WTC11 (cell line): Measurements from ENCODE around the gene ADGRL2.

Source experiments
- ATF1 ChIP-seq: sonication (generic); formaldehyde crosslinking; IDR thresholded peaks from 2 replicates; pipeline ENCODE4 v1.8.1; 2023; ENCODE audit warnings: mild to moderate bottlenecking, moderate library complexity, missing genetic modification reagents
- ATF3 ChIP-seq: sonication (generic); formaldehyde crosslinking; conservative IDR thresholded peaks from 2 replicates; pipeline ENCODE4 v1.8.1; 2022; ENCODE audit warnings: mild to moderate bottlenecking, missing genetic modification reagents
- CREB1 ChIP-seq: sonication (generic); formaldehyde crosslinking; IDR thresholded peaks from 2 replicates; pipeline ENCODE4 v1.8.0; 2023; ENCODE audit warnings: mild to moderate bottlenecking, missing genetic modification reagents
- ELF4 ChIP-seq: sonication (generic); formaldehyde crosslinking; IDR thresholded peaks from 2 replicates; pipeline ENCODE4 v1.8.1; 2022; ENCODE audit warnings: low read depth, mild to moderate bottlenecking, moderate library complexity, missing genetic modification reagents
- FOXJ3 ChIP-seq: sonication (generic); formaldehyde crosslinking; IDR thresholded peaks from 2 replicates; pipeline ENCODE4 v1.9.0; 2021; ENCODE audit warnings: missing genetic modification reagents, mild to moderate bottlenecking, borderline replicate concordance
- GTF2I ChIP-seq: fragments of 250-450 bp; sonication (Bioruptor Pico); conservative IDR thresholded peaks from 2 replicates; pipeline ENCODE4 v1.4.0; 2021; ENCODE audit warnings: mild to moderate bottlenecking
- JUN ChIP-seq: sonication (generic); formaldehyde crosslinking; IDR thresholded peaks from 2 replicates; pipeline ENCODE4 v1.8.0; 2023; ENCODE audit warnings: mild to moderate bottlenecking, missing genetic modification reagents
- USF2 ChIP-seq: sonication (generic); formaldehyde crosslinking; IDR thresholded peaks from 2 replicates; pipeline ENCODE4 v1.8.1; 2023; ENCODE audit warnings: mild to moderate bottlenecking, missing genetic modification reagents, moderate library complexity
- ZNF121 ChIP-seq: sonication (generic); formaldehyde crosslinking; IDR thresholded peaks from 2 replicates; pipeline ENCODE4 v1.8.0; 2023; ENCODE audit warnings: missing genetic modification reagents
- TF ChIP-seq, protein P1 (sequence below): fragments of 200-600 bp; IDR thresholded peaks from 2 replicates; pipeline ENCODE4 v1.8.0; 2022; ENCODE audit warnings: antibody characterized with exemption
- TF ChIP-seq, protein P2 (sequence below): sonication (generic); formaldehyde crosslinking; IDR thresholded peaks from 2 replicates; pipeline ENCODE4 v1.8.1; 2022; ENCODE audit warnings: low read depth, mild to moderate bottlenecking, moderate library complexity, missing genetic modification reagents, borderline replicate concordance

DNA sequence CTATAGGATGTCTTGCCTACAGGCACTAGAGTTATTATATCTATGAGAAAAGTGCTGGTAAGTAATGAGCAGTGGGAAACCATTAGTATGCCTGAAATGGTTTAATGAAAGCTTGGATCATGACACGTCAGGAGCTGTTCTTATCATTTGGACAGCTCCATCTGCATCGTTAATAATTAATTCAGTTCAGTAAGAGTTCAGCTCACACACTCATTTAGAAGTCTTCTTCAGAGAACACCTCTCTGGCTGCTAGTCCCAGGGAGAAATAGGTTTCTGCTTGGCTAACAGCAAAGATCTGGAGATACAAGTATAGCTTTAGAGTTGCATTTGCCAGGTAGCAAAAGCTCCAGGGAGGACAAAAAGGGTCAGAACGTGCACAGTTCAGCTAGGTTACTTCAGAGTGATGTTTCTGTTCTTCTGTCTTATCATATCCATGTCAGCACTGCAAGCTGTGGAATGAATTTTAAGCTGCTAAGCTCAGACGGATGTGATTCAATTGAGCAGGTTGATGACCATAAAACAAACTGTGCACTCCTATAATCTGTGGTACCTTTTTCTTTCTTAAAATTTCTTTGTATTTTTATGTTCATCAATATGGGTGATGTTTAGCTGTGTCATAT is 173.6 kb downstream of the ADGRL2 start:
- TF ChIP-seq GTF2I (CRISPR knock-in tag) (no peak), FOXJ3 (no peak), USF2 (CRISPR knock-in tag) (no peak), ELF4 (CRISPR knock-in tag) (no peak), ATF1 (CRISPR knock-in tag) (no peak), CREB1 (no peak), ZNF121 (CRISPR knock-in tag) (no peak), JUN (CRISPR knock-in tag) (no peak), ATF3 (CRISPR knock-in tag) (no peak)
- TF ChIP-seq, protein P1, sequence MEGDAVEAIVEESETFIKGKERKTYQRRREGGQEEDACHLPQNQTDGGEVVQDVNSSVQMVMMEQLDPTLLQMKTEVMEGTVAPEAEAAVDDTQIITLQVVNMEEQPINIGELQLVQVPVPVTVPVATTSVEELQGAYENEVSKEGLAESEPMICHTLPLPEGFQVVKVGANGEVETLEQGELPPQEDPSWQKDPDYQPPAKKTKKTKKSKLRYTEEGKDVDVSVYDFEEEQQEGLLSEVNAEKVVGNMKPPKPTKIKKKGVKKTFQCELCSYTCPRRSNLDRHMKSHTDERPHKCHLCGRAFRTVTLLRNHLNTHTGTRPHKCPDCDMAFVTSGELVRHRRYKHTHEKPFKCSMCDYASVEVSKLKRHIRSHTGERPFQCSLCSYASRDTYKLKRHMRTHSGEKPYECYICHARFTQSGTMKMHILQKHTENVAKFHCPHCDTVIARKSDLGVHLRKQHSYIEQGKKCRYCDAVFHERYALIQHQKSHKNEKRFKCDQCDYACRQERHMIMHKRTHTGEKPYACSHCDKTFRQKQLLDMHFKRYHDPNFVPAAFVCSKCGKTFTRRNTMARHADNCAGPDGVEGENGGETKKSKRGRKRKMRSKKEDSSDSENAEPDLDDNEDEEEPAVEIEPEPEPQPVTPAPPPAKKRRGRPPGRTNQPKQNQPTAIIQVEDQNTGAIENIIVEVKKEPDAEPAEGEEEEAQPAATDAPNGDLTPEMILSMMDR = no peak
- TF ChIP-seq, protein P2, sequence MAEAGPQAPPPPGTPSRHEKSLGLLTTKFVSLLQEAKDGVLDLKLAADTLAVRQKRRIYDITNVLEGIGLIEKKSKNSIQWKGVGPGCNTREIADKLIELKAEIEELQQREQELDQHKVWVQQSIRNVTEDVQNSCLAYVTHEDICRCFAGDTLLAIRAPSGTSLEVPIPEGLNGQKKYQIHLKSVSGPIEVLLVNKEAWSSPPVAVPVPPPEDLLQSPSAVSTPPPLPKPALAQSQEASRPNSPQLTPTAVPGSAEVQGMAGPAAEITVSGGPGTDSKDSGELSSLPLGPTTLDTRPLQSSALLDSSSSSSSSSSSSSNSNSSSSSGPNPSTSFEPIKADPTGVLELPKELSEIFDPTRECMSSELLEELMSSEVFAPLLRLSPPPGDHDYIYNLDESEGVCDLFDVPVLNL (CRISPR knock-in tag) = no peak
